Stimulated activated CD8-positive, alpha-beta memory T cell treated with anti-CD3 and anti-CD28 coated beads, Interleukin-15, amount 100 ng/mL, for 4 hours (primary cell): ENCODE results near the gene GET3.
"Not testable (repeated sequence)": the region's sequence is repeated elsewhere in the genome, so short reads cannot be mapped to it uniquely, and the experiment has no call there.

Experiments
- DNase-seq, 2 donors: peaks; one replicate each; pipeline ENCODE4 v3.0.0-alpha.2; 2020; ENCODE audit warnings: low read depth in 2 of 2

Gene GET3

GRCh38 chr19:12736995-12737834, at the start of gene GET3:
Gene GET3, plus strand, starts transcription at chr19:12737497. Its CDS starts 9 bp downstream, at chr19:12737506.
- peak; percentile 53 to 61 for DNase-seq

- no peak for DNase-seq
Measured at GRCh38 chr19:12689012-12689411, 48.3 kb upstream of the GET3 start.

- DNase-seq, result no peak
Measured at GRCh38 chr19:12689581-12690216, 47.6 kb upstream of the GET3 start.

DNA sequence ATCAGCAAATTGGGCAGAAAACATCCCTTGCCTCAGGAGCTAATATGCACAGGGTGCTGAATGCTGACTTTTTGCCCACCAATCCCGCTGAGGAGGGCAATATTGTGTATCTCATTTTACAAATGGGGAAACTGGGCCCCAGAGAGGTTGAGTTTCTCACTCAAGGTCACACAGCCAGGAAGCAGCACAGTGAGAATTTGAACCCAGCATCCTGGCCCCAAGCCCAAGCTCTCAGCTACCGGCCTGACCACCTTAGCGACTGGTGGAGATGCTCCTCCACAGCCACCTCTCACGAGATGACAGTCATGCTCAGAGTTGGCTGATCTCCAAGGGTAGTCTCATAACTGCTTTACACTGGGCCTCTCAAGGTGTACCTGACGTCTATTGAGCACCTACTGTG, 44.3 kb upstream of the GET3 start:
- no peak for DNase-seq

GRCh38 chr19:12694641-12695040, 42.7 kb upstream of the GET3 start:
- no peak for DNase-seq

- no peak for DNase-seq
Measured at GRCh38 chr19:12695096-12695495, 42.2 kb upstream of the GET3 start.

GRCh38 chr19:12695514-12695913, 41.8 kb upstream of the GET3 start:
- DNase-seq, result no peak

DNA sequence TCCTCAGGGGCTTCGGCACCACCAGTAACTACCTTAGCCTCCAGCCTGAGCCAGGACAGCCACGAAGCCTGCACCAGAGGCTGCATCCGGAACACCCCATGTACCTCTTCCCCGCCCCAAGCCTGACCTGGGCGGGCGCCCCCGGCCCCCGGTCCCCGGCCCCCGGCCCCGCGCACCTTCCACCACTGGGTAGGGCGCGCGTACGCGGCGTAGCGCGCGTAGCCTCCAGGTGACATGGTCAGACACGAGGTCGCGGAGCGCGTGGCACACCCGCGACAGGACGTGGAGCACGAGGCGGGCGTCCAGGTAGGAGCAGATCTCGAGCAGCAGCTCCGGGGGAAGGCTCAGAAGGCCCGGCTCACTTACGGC, 41.3 kb upstream of the GET3 start:
- no peak for DNase-seq

DNA sequence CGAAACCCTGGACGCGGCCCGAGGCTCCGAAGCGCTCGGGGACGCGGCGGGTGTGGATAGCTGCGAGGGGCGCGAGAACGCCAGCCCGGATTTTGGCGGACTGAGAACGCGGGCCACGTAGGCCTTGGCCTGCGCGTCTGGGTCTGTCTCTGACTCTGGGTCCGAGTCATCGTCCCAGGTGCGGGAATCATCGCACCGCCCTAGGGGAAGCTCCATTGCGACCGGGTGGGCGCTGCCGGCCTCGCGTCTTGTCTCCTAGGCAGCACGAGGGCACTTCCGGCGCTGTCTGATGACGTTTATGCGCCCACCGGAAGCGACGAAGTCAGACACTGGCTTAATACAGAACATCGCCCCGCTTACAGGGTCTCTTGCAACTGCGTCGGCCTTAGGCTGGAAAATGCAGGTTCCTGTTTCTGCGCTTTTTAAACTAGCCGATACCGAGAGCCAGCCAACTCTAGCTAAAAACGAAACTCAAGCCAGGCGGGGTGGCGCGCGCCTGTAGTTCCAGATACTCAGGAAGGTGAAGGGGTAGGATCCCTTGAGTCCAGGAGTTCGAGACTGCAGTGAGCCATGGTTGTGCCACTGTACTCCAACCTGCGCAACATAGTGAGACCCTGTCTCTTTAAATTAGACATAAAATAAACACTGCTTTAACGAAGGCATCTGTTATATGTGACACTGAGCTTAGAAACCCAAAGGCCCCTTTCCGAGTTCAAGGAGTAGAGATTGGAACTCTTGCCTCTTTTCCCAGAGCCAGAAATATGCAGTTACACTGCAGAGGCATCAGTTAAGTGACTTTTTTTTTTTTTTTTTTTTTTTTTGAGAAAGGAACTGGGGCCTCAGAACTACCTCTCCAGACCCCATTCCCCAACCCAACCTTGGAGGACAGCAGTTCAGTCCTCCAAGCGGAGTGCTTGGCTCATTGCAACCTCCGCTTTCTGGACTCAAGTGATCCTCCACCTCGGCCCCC, 40.6 kb upstream of the GET3 start, which contains the start of gene FBXW9:
Gene FBXW9 (minus strand): TSS at position 266 of the 970 bp plus-strand sequence. CDS start 50 bp downstream, at position 216.
- DNase-seq, result peak; percentile 94 to 97

- DNase-seq, result not testable (repeated sequence)
Measured at GRCh38 chr19:12697425-12697824, 39.9 kb upstream of the GET3 start.

DNA sequence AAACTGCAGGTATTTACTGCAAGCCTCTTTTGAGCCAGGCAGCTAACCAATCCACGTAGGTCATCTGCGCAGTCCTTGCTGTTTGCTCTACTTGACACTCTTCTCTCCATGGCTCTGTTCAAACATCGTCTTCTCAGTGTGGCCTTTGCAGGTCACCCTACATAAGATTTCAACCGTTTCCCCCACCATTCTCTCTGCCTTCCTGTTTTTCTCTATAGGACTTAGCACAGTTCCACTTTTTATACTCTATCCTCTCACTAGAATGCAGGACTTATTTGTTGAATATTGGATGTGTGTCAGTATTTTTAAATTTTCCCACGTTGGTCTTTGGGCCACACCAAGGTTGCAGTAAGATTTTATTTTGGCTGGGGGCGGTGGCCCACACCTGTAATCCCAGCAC, 39.2 kb upstream of the GET3 start:
- DNase-seq, result no peak

DNA sequence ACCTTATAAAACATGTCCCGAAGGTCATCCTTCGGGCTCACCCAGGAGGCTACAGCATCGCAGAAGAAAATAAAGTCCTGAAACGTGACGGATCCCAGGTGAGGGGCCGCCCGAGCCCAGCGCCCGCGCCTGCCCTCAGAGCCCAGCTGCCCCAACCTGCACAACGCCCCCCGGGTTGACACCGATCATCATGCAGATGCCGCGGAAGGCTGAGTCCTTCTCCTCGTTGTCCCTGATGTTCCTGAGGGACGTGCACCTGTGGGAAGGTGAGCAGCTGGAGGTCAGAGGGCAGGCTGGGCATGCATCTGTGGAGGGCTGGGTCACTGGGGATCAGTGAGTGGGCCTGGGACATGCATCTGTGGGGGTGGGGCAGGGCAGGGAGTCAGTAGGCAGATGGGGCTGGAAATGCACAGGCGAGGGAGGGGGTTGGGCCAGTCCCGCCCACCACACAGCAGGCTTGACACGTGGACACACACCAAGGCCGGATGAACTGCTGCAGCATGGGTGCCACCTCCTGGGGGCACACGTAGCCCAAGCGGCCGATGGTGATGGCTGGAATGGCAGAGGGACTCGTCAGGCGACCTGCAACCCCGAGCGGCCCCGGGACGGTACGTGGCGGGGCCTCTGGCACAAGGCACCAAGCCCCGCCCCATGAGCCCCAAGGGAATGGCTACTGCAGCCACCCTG, 35.6 kb upstream of the GET3 start:
- no peak for DNase-seq

GRCh38 chr19:12703046-12703445, 34.3 kb upstream of the GET3 start:
- DNase-seq, result no peak

DNA sequence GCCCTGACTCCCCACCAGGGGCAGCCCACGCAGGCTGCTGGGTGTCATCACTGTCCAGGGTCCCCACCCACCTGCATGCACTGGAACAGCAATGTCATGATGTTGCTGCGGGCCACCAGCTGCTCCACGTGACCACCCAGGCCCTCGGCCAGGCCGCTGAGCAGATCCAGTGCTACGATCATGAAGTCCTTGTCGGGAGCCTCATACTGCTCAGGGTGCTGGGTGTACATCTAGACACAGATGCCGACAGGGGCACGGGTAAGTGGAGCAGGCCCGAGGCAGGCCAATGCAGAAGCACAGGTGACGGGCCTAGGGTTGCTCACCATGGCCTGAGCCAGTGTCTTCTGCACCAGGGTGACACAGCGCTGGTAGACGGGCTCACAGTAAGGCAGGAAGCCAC, 32.1 kb upstream of the GET3 start:
- no peak for DNase-seq

DNA sequence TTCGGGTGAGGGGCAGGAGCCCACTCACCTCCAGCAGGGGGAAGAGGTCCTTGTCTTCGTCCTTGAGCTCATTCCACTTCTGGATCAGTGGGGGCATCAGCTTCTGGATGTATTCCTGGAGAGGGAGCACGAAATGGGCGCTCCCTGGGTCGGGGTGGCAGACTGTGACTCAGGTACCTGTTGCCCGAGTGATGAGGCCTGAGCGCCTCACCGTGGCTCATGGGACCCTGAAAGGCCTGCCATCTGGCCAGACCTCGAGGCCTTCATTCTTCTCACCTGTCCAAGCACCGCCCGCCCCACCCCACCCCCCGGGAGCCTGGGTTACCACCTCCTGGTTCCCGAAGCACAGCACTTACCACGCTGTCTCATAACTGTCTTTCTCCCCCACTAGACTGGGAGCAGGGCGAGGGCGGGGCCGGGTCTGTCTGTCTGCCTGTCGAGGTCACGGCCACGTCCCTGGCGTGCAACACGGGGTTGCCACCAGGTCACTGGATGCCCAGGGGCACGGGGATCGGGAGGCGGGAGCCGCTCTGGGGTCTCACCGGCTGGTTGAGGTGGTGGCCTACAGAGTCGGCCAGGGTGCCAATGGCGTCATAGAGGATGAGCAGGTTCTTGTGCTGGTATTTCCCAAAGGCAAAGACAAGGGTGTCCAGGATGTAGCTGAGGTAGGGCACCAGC, 31.5 kb upstream of the GET3 start:
- DNase-seq, result no peak

DNA sequence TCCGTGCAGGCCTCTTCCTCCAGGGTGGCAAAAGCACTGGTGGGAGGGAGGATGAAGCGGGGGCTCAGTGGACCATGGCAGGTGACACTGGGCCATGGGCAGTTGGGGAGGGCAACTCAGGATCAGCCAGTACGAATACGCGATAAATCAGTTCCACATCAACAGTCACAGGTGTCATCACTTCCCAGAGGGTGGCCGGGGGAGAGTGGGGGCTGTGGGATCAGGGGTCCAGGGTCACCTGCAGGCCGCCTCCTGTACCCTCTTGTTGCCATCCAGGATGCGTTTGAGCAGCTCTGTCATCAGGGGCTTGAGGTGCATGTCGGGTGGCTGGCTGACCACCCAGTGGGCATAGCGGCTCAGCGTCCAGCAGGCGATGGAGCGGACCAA, 31.0 kb upstream of the GET3 start:
- no peak for DNase-seq

- DNase-seq, result no peak
Measured at GRCh38 chr19:12708641-12709040, 28.7 kb upstream of the GET3 start.

DNA sequence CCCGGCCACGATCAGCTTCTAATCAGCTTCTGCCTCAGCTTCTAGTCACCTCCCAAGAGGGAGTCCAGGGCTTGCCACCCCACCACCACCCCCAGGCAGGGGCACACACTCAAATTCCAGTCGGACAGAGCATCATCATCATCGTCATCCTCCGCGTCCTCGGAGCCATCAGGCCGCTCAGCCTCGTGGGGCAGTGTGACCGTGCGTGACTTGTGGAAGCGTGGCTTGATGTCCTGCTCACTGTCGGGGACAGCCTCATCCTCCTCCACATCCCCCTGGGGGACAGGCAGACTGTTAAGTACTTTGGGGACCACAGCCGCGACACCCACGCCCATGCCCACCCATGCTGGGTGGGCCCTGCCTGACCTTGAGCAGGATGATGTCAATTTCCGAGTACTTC, 26.1 kb upstream of the GET3 start:
- no peak for DNase-seq

DNA sequence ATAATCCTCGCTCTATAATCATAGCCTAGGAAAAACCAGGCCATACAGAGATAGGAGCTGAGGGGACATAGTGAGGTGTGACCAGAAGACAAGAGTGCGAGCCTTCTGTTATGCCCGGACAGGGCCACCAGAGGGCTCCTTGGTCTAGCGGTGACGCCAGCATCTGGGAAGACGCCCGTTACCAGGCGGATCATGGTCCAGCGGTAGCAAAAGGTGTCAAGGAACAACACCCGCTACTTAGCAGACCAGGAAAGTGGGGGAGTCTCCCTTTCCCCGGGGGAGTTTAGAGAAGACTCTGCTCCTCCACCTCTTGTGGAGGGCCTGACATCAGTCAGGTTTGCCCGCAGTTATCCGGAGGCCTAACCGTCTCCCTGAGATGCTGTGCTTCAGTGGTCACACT, 25.2 kb upstream of the GET3 start:
- DNase-seq, result not testable (repeated sequence)

DNA sequence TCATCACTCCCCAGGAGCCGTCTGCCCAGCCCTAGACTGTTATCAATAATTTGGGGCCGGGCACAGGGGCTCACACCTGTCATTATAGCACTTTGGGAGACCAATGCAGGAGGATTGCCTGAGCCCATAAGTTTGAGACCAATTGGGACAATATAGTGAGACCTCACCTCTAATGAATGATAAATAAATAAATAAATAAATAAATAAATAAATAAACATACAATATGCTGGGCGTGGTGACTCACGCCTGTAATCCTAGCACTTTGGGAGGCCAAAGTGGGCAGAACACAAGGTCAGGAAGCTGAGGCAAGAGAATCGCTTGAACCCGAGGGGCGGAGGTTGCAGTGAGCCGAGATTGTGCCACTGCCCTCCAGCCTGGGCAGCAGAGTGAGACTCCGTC, 24.0 kb upstream of the GET3 start:
- not testable (repeated sequence) for DNase-seq

GRCh38 chr19:12715102-12715501, 22.2 kb upstream of the GET3 start:
- no peak for DNase-seq
